ENCODE measurements around the gene TRIM64.
"Not testable (repeated sequence)": the region's sequence is repeated elsewhere in the genome, so short reads cannot be mapped to it uniquely, and the experiment has no call there.

TRIM64 gene

GRCh38 chr11:89965737-89966136 is at the start of gene TRIM64:
TRIM64 (plus strand) TSS chr11:89966037; CDS start chr11:89968504, 2,467 bp downstream.
- DNase-seq (ENCODE audit: low read depth, low spot score); CTCF ChIA-PET; POLR2A ChIA-PET; H3K4me3 ChIP-seq (ENCODE audit: low read depth, low read length): not testable (repeated sequence)

DNA sequence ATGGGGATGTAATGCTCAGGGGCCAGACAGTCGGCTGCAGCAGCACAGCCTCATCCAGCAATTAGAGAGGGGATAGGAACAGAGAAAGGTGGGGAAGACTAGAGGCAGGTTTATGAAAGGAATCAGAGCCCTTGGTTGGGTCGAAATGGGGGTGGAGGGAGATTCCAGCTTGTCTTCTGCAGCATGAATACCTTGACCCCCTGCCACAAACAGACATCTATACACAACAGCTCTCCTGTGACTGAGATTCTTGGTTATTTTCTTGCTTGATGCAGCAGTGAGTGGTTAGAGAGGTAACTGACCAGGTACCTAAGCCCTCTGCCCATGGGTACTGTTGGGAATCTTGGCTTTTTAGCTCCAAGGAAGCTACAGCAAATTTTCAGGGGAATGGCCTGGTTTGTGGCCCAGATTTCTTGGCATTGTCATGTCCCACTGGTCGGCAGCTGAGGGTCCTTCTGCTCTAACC is 43.6 kb upstream of the TRIM64 start, which contains the start of gene TRIM49D1:
TSS of gene TRIM49D1 (minus strand) at position 51 of the 466 bp plus-strand sequence. CDS start 4,535 bp downstream, outside the sequence.
- CTCF ChIA-PET = no interaction called here
- DNase-seq (ENCODE audit: low read depth, low spot score) = no peak
- POLR2A ChIA-PET = no interaction called here
- no peak for TF ChIP-seq CTCF (IDR thresholded peaks at IDR 0.05; ENCODE audit: insufficient read depth, low read length, missing control alignments)
- H3K4me3 ChIP-seq (ENCODE audit: low read depth, low read length) = no peak within 1 kb of the TSS

GRCh38 chr11:89923764-89924163 is 42.1 kb upstream of the TRIM64 start, which contains the start of gene TRIM49D2:
TRIM49D2 (plus strand) TSS chr11:89924064; CDS start chr11:89926762, 2,698 bp downstream.
- POLR2A ChIA-PET = not testable (repeated sequence)

DNA sequence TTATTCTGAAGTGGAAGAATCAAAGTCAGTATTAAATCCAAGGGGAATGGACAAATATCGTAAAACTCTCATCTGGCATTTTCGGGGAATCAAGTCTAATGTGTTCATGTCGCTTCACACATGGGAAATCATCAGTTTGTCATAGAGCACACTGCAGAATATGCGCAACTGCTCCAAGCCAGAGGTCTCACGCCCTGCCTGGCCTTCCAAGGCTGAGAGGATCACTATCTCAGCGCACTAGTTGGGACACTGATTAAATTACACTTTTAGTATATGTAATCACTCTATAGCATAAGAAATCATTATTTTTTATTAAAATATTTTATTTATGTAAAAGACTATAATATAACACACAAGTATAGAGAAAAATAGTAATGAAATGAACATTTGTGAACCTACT is 5.0 kb upstream of the TRIM64 start:
- POLR2A ChIA-PET; H3K4me3 ChIP-seq (ENCODE audit: low read depth, low read length); DNase-seq (ENCODE audit: low read depth, low spot score); CTCF ChIA-PET: not testable (repeated sequence)

More at GRCh38 chr11:89923764-89924163, 42.1 kb upstream of the TRIM64 start, which contains the start of gene TRIM49D2:
- DNase-seq (ENCODE audit: low read depth, low spot score); CTCF ChIA-PET; H3K4me3 ChIP-seq (ENCODE audit: low read depth, low read length): not testable (repeated sequence)
